Immature natural killer cell (primary cell): ENCODE data around the gene FICD. TPM values are rescaled to one million over a fixed set of nuclear protein-coding genes. Genes with fewer than 3 reads are reported as not detected.

Experiments used
- DNase-seq, 3 donors: peaks; one replicate each; pipeline ENCODE4 v3.0.0; 2022; ENCODE audit warnings: mixed read lengths in 1 of 3
- H3K27ac Mint-ChIP-seq, 6 donors: one replicate each; pipeline ENCODE4 v1.8.0; 2020; ENCODE audit warnings: mixed read lengths in 6 of 6, mild to moderate bottlenecking in 5 of 6, inconsistent platforms in 4 of 6, moderate library complexity in 3 of 6
- H3K27me3 Mint-ChIP-seq, 3 donors: one replicate each; pipeline ENCODE4 v1.8.0; 2020 to 2021; ENCODE audit warnings: low read depth in 3 of 3, mild to moderate bottlenecking in 3 of 3, mixed read lengths in 3 of 3, moderate library complexity in 3 of 3, inconsistent platforms in 1 of 3
- H3K36me3 Mint-ChIP-seq, 3 donors: one replicate each; pipeline ENCODE4 v1.8.0; 2020; ENCODE audit warnings: mixed read lengths in 3 of 3, inconsistent platforms in 2 of 3, mild to moderate bottlenecking in 2 of 3
- H3K4me1 Mint-ChIP-seq, 2 donors: one replicate each; pipeline ENCODE4 v1.8.0; 2020; ENCODE audit warnings: inconsistent platforms in 2 of 2, mild to moderate bottlenecking in 2 of 2, mixed read lengths in 2 of 2, moderate library complexity in 1 of 2
- H3K4me3 Mint-ChIP-seq, 5 donors: one replicate each; pipeline ENCODE4 v1.8.0; 2020; ENCODE audit warnings: mild to moderate bottlenecking in 5 of 5, mixed read lengths in 5 of 5, inconsistent platforms in 3 of 5, moderate library complexity in 3 of 5
- H3K9me3 Mint-ChIP-seq, 6 donors: one replicate each; pipeline ENCODE4 v1.8.0; 2020; ENCODE audit warnings: mild to moderate bottlenecking in 6 of 6, mixed read lengths in 6 of 6, inconsistent platforms in 4 of 6, moderate library complexity in 3 of 6
- polyA plus RNA-seq, 3 donors: library from polyadenylated mRNA; unstranded; fragments of 300-500 nt; fragmentation: Illumina TruSeq; gene quantifications; one replicate each; pipeline ENCODE4 v1.2.3, GENCODE V29; 2021

Gene FICD
- polyA plus RNA-seq, result 1 to 10 TPM; 1.3 to 6.7 (median 2.3) TPM

DNA sequence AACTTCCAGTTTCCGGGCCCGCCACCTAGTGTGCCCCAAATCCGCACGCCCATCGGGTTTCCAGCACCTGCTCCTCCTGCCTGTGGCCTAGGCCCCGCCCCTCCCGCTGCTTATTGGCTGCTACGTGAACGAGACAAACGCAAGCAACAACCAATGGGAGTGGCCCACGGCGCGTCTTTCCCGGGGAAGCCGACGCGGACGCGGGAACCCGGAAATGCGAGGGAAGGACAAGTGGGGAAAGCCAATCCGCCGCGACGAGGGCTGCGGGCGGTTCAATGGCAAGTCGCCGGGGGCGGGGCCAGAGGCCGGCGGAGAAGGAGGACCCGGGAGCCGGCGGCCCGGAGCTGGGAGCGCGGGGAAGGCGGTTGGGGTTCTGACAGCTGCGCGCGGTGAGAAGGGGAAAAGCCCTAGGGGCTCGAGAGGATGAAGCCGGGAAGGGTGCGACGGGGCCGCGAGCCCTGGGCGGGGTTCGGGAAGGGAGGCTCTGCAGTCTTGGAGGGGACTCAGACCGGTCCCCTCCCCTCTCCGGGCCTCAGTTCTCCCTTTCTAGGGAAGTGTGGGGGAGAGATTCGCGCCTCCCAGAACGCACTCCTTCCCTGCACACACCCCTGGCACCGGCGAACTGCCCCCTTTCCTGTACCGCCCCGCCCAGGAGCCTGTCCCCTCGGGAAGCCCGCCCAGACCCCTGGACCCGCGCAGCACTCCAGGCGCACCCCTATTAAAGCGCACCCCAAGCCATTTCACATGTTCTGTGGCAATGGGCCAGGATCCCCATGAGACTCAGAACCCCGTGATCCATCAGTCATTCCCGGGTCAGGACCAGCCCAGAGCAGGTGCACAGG, at the start of gene FICD:
Gene FICD (plus strand): TSS at position 305 of the 842 bp plus-strand sequence. CDS start 1,696 bp downstream, outside the sequence.
- Mint-ChIP-seq H3K27me3 (peaks cover 6 to 12% (median 8%) of the 10 kb centered on the region in 3 donors), H3K4me3 (peak within 1 kb of the TSS; percentile 89 to 98 (median 95)), H3K9me3 (no peaks in the 10 kb centered on the region), H3K4me1 (peaks cover 27 to 47% of the 10 kb centered on the region in 2 donors), H3K27ac (peak within 1 kb of the TSS; percentile 88 to 97 (median 96)), H3K36me3 (peaks cover 0 to 5% (median 2%) of the 10 kb centered on the region in 3 donors)
- peak; percentile 98 to 99 (median 99) for DNase-seq

DNA sequence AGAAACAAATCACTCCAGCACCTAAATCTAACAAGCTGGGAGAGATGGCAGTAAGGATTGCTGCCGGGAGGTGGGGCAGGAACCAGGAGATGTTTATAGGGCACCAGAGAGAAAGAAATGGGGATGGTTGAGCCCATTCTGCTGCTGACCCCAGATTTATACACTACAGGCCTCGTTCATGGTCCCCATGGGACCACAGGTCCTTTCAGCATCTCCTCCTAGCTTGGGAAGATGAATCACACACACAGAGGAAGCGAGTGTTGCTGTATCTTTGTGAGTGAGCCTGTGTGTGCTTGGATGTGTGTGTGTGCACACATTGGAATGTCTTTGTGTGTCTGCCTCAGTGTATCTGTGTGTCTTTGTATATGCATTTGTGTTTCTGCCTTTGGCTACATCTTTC, 49.7 kb upstream of the FICD start:
- no peak for DNase-seq
- Mint-ChIP-seq H3K27me3 (peaks cover 2 to 25% (median 21%) of the 10 kb centered on the region in 3 donors), H3K4me3 (no peak overlapping the region), H3K4me1 (no peaks in the 10 kb centered on the region), H3K9me3 (no peaks in the 10 kb centered on the region), H3K36me3 (no peaks in the 10 kb centered on the region), H3K27ac (no peak overlapping the region)

DNA sequence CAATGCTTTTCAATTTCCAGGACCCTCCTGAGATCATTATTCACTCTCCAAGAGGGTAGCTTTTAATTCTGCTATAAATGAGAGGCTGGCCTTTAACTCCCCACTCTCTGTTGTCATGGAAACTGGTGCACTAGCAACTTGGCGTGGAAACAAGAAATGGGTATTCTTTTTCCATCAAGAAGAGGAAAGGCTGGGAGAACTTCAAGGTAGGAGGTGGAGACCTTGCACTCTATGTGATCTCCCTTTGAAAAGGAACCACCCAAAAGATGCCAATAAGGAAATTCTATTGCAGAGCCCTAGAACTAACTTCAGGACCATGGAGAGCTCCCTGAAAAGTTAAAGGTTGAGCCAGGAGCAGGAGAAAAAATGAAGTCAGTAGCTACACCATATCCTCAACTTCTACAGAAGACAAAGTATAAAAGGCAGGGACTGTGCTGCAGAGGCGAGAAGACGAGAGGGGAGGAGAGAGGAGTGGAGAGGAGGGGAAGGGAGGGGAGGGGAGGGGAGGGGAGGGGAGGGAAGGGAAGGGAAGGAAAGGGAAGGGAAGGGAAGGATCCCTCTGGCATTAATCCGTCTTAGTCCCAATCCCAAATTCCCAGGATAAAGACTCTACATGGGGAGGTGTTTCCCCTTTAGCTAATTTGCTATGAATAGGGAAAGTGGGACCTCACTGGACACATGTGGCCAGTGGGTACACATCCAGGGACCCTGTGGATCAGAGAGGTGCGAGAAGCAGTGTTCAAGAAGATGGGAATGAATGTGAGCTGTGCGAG, 46.7 kb upstream of the FICD start:
- no peak overlapping the region for H3K27ac Mint-ChIP-seq
- peaks cover 2 to 20% (median 16%) of the 10 kb centered on the region in 3 donors for H3K27me3 Mint-ChIP-seq
- H3K36me3 Mint-ChIP-seq, result no peaks in the 10 kb centered on the region
- peak; percentile 15 to 38 (median 24) for DNase-seq
- no peaks in the 10 kb centered on the region for H3K9me3 Mint-ChIP-seq
- no peak overlapping the region for H3K4me3 Mint-ChIP-seq
- no peaks in the 10 kb centered on the region for H3K4me1 Mint-ChIP-seq

DNA sequence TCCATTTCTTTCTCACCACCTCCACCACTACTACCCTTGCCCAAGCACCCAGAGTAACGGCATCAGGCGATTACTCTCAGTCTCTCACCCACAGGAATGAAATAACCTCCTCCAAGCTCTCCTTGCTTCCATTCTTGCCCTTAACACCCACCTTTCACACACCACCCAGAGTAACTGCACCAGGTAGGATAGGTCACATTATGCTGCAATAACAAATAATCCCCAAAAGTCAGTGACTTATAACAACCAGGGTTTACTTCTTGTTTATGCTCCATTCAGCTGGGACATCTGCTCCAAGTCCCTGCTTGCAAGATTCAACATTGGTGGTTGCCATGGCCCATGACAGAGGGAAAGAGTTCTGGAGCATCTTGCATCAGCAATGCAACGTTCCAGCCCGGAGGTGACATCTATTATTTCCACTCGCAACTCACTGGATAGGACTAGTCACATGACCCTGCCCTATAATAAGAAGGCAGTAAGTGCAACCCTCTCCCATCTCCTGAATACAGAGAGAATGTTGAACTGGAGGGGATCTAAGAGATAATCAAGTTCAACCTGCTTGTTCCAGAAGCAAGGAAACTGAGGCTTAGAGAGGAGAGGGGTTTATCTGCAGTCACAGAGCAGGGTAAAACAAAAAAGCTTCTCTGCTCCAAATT, 41.5 kb upstream of the FICD start:
- Mint-ChIP-seq H3K4me1 (no peaks in the 10 kb centered on the region), H3K36me3 (no peaks in the 10 kb centered on the region), H3K4me3 (no peak overlapping the region), H3K27ac (no peak overlapping the region), H3K9me3 (peaks cover 0 to 2% (median 0%) of the 10 kb centered on the region in 6 donors), H3K27me3 (peaks cover 3 to 13% (median 7%) of the 10 kb centered on the region in 3 donors)
- DNase-seq, result no peak

DNA sequence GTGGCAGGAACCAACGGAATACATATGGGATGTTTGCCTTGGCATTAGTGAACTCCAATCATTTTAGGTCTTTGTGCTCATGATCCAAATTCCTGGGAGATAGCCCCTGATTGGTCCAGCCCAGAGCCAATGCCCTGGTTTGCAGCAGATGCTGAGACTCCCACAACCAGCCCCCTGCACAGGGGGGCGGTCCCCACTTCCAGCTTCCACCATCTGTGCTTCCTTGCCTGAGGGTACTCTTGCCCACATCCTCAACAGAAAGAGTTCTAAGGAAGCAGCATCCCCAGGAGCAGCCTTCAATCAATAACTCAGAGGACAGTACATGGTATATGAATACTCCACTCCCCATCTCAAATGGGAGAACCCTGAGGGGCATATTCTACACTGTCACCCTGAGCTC, 39.7 kb upstream of the FICD start:
- Mint-ChIP-seq H3K9me3 (peaks cover 0 to 2% (median 0%) of the 10 kb centered on the region in 6 donors), H3K27ac (no peak overlapping the region), H3K4me1 (no peaks in the 10 kb centered on the region), H3K4me3 (no peak overlapping the region), H3K27me3 (peaks cover 4 to 13% (median 5%) of the 10 kb centered on the region in 3 donors), H3K36me3 (no peaks in the 10 kb centered on the region)
- no peak for DNase-seq

DNA sequence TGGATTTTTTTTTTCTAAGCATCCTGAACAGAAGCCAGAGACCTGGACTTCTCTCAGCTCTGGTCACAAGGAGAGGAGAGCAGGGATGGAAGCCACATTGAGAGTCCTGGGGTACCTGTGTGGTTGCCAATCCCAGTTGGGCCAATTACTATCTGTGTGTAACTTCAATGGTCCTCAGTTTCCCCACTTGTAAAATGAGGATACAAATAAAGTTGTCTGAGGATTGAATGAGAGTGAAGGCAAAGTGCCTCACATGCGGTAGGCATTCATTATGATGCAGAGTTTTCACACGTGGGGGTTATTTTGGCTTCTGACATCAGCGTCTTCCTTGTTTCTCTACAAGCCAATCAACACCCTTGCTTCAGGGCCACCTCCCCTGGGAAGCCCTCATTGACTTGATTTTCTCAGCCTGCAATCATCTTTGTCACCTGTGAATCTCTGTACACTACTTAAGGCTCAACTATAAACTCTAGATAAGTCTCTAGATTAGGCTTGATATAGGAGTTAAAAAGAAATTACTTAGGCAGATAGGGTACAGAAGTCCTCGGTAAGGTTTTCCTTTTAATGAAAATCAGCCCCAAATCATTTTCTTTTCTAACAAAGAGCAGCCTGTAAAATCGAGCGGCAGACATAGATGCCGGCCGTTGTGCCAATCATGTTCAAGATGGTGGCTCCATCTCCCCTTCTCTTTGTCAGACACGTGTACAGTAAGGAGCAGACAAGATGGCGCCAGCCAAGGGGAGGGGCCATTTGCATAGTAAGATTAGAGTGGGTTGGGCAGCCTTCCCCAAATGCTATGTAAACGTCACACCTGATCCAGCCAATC, 37.8 kb upstream of the FICD start:
- Mint-ChIP-seq H3K4me3 (no peak overlapping the region), H3K36me3 (no peaks in the 10 kb centered on the region), H3K27me3 (peaks cover 4 to 11% (median 5%) of the 10 kb centered on the region in 3 donors), H3K9me3 (peaks cover 0 to 2% (median 0%) of the 10 kb centered on the region in 6 donors), H3K27ac (no peak overlapping the region), H3K4me1 (no peaks in the 10 kb centered on the region)
- no peak for DNase-seq

DNA sequence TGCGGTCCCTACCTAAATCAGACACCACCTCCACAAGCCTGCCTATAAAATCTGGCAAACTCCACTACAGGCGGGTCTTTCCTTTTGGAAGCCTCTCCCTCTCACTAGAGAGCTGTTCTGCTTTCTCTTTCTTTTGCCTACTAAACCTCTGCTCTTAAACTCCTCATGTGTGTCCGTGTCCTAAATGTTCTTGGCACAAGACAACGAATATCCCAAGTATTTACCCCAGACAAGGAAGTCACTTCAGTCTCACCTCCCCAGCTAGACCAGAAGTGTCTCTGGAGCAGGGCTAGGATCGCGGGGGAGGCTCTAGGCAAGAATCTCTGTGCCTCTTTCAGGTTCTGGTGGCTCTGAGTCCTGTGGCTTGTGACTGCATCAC, 37.2 kb upstream of the FICD start:
- H3K27ac Mint-ChIP-seq, result no peak overlapping the region
- H3K9me3 Mint-ChIP-seq, result peaks cover 0 to 2% (median 0%) of the 10 kb centered on the region in 6 donors

DNA sequence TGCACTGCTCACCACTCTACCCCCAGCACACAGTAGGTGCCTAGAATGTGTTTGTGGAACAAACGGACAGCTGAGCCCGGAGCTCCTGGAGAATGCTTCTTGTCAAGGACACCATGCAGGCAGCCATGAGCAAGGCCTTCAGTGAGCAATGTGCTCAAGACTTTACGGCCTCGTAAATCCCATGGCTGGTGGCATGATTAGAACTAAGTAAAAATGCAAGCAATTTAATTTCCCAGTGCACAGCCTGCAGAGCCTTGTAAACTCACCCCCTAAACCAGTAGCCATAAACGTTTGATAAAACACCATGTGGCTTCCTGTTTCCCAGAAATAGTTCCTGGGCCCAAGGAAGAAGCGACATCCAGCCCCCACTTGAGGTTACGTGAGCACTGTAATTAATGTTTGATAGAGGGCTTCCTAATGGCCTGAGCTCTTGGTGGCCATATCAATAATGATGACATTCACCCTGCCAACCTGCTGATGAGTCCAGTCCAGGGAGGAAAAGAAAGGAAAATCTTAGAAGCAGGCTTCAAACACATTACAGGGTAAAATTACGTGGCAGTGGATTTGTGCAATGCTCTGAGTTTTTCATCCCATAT, 36.4 kb upstream of the FICD start:
- H3K9me3 Mint-ChIP-seq, result peaks cover 0 to 2% (median 0%) of the 10 kb centered on the region in 6 donors
- H3K36me3 Mint-ChIP-seq, result no peaks in the 10 kb centered on the region
- no peak for DNase-seq
- peaks cover 4 to 10% (median 5%) of the 10 kb centered on the region in 3 donors for H3K27me3 Mint-ChIP-seq
- no peak overlapping the region for H3K27ac Mint-ChIP-seq
- no peaks in the 10 kb centered on the region for H3K4me1 Mint-ChIP-seq
- H3K4me3 Mint-ChIP-seq, result no peak overlapping the region

More for the DNA sequence above, 37.2 kb upstream of the FICD start:
- no peak for DNase-seq
- Mint-ChIP-seq H3K36me3 (no peaks in the 10 kb centered on the region), H3K4me3 (no peak overlapping the region), H3K4me1 (no peaks in the 10 kb centered on the region), H3K27me3 (peaks cover 4 to 10% (median 5%) of the 10 kb centered on the region in 3 donors)

DNA sequence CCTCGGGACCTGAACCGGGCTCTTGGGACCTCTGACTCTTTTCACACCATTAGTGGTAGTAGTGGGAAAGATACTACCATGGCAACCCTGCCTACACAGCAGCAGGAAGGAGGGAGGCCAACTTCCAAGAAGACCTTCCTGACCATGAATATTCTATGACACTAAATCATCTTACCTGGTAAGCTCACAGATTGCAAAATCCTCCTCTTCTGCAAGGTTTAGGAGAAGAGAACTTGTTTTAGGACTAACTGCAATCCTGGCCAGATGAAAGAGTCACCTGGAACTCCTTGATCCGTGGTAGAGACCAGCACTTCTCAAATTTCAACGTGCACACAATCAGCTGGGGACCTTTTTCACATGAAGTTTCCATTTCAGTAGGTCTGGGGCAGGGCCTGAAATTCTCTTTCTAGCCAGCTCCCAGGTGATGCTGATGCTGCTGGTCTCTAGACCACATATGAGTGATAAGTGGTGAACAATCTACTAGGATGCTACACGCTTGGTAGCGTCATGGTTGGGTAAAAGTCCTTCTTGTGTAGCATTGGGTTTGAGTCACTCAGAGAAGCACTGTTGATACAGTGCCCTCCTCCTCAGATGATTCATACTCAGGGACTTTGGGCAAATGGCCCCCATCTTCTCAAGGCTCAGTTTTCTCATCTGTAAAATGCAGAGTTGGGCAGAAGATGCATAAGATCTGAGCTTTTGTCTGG, 35.6 kb upstream of the FICD start:
- DNase-seq, result no peak
- peaks cover 0 to 2% (median 0%) of the 10 kb centered on the region in 6 donors for H3K9me3 Mint-ChIP-seq
- H3K27me3 Mint-ChIP-seq, result peaks cover 2 to 10% (median 4%) of the 10 kb centered on the region in 3 donors
- H3K4me3 Mint-ChIP-seq, result no peak overlapping the region
- H3K4me1 Mint-ChIP-seq, result no peaks in the 10 kb centered on the region
- no peak overlapping the region for H3K27ac Mint-ChIP-seq
- H3K36me3 Mint-ChIP-seq, result no peaks in the 10 kb centered on the region

DNA sequence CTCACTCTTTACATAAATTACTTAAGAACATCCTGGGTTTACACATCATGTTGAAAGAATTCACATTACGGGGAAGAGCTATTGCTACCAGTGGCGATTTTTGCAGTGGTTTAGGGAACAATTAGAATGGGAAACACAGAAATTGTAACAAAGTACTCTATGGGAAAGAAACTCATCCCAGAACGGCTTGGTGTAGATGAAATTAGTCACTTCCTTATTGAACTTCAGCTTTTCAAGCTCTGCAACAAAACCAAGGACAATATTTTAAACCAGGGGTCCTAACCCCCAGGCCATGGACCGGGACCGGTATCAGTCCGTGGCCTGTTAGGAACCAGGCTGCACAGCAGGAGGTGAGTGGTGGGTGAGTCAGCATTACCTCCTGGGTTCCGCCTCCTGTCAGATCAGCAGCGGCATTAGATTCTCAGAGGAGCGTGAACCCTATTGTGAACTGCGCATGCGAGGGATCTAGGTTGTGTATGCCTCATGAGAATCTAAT, 32.3 kb upstream of the FICD start:
- H3K4me3 Mint-ChIP-seq, result no peak overlapping the region
- no peak for DNase-seq
- no peaks in the 10 kb centered on the region for H3K36me3 Mint-ChIP-seq
- no peaks in the 10 kb centered on the region for H3K4me1 Mint-ChIP-seq
- H3K9me3 Mint-ChIP-seq, result peaks cover 0 to 8% (median 3%) of the 10 kb centered on the region in 6 donors
- peaks cover 5 to 7% (median 5%) of the 10 kb centered on the region in 3 donors for H3K27me3 Mint-ChIP-seq
- no peak overlapping the region for H3K27ac Mint-ChIP-seq

DNA sequence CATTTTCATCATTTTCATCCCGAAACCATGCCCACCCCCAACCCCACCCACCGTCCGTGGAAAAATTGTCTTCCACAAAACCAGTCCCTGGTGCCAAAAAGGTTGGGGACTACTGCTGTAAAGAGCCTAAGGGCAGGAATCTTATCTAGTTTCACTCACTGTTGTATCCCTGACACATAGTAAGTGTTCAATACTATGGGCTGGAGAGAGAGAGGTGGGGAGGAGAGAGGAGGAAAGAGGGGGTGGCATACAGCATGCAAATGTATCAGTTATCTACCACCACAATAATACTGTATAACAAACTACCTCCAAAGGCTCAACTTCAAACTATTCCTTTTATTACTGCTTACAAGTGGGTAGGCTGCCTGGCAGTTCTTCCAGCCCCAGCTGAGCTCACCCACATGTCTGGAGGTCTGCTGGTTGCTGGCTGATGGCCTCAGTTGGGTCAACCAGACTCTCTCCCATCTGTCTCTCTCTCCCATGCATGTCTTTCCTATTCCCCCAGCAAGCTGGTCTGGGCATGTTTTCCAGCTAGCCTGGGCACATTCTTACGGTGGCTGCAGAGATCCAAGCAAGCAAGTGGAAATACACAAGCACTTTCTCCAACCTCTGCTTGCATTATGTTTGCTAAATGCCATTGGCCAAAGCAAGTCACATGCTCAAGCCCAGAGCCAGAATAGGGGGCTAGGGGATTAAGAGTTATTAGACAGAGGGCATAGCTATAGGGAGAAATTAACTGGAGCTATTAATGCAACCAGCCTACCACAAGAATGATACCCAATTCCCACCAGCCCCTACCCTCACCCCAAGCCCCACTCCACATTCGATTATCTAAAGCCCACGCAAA, 31.6 kb upstream of the FICD start:
- Mint-ChIP-seq H3K27ac (no peak overlapping the region), H3K27me3 (peaks cover 5 to 9% (median 7%) of the 10 kb centered on the region in 3 donors), H3K4me3 (no peak overlapping the region), H3K4me1 (no peaks in the 10 kb centered on the region), H3K36me3 (no peaks in the 10 kb centered on the region), H3K9me3 (peaks cover 0 to 8% (median 2%) of the 10 kb centered on the region in 6 donors)
- DNase-seq, result no peak
